Tibial nerve (tissue), 4 donors: Measurements from ENCODE around the gene CD80. TPM values are rescaled to one million over a fixed set of nuclear protein-coding genes. Genes with fewer than 3 reads are reported as not detected.
A peak's percentile ranks its signal among the peaks of the same experiment; 100 is the strongest.

Source experiments
- DNase-seq, 2 donors: peaks; one replicate each; pipeline ENCODE4 v3.0.0-alpha.2; 2019; ENCODE audit warnings: low spot score in 2 of 2
- H3K27ac ChIP-seq, 4 donors: fragments of 200-600 bp; sonication (generic) in 3 of 4; one replicate each; pipeline ENCODE4 v1.5.1; 2017 to 2019; ENCODE audit warnings: mild to moderate bottlenecking in 1 of 4
- H3K27me3 ChIP-seq, 2 donors: fragments of 200-600 bp; sonication (generic) in 1 of 2; one replicate each; pipeline versions ENCODE4 v1.5.1 to v1.6.0; 2017 to 2019
- H3K36me3 ChIP-seq, 3 donors: fragments of 200-600 bp; sonication (generic); one replicate each; pipeline ENCODE4 v1.5.1; 2018 to 2019
- H3K4me1 ChIP-seq, 4 donors: fragments of 200-600 bp; sonication (generic) in 3 of 4; one replicate each; pipeline ENCODE4 v1.5.1; 2017 to 2019
- H3K4me3 ChIP-seq, 4 donors: fragments of 200-600 bp; sonication (generic) in 3 of 4; one replicate each; pipeline ENCODE4 v1.5.1; 2017 to 2019; ENCODE audit warnings: mild to moderate bottlenecking in 1 of 4, moderate library complexity in 1 of 4
- H3K9me3 ChIP-seq, 4 donors: fragments of 200-600 bp; sonication (generic) in 3 of 4; one replicate each; pipeline ENCODE4 v1.5.1; 2017 to 2019
- EP300 ChIP-seq, 2 donors: sonication (generic); formaldehyde crosslinking; IDR thresholded peaks; one replicate each; pipeline ENCODE4 v1.6.1; 2017; ENCODE audit warnings: antibody characterized with exemption in 2 of 2, mild to moderate bottlenecking in 1 of 2
- POLR2A ChIP-seq, 2 donors: fragments of 450-650 bp; IDR thresholded peaks; one replicate each; pipeline ENCODE4 v1.6.1; 2017; ENCODE audit warnings: antibody characterized with exemption in 2 of 2, mild to moderate bottlenecking in 2 of 2, moderate library complexity in 2 of 2
- WGBS, 2 donors: methylation state at CpG; one replicate each; pipeline ENCODE4 v1.1.5; 2018; 5-methylcytosine and 5-hydroxymethylcytosine counted together
- total RNA-seq, 4 donors: library from RNA; depleted of rRNA; stranded (reverse); fragments of >200 nt; gene quantifications; one replicate each; pipeline ENCODE4 v1.1.0, GENCODE V29; 2016
- TF ChIP-seq, protein P1 (sequence below), 5 experiments: fragments of 200-600 bp in 3 of 5; fragments of 450-650 bp in 2 of 5; sonication (generic) in 3 of 5; IDR thresholded peaks; one replicate each; pipeline ENCODE4 v1.5.1; 2016 to 2019; ENCODE audit warnings: antibody characterized with exemption in 5 of 5, mild to moderate bottlenecking in 3 of 5, moderate library complexity in 2 of 5

CD80 gene
- total RNA-seq, 4 donors from 2014 or later = not detected

DNA sequence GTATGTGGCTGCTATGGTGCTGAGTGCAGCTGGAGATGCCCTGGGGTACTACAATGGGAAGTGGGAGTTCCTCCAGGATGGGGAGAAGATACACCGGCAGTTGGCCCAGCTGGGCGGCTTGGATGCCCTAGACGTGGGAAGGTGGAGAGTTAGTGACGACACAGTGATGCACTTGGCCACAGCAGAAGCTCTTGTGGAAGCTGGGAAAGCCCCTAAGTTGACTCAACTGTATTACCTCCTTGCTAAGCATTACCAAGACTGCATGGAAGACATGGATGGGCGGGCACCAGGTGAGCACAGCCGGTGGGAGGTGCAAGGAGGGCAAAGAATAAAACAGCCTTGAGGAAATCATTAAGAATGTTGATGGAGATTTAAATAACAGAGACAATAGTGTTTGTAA lies 22.8 kb upstream of the CD80 start:
- H3K4me1 ChIP-seq = peaks cover 0 to 26% (median 0%) of the 10 kb centered on the region in 4 donors
- no peaks in the 10 kb centered on the region for H3K9me3 ChIP-seq
- no peaks in the 10 kb centered on the region for H3K27me3 ChIP-seq
- WGBS, 2 donors = 91 to 94% methylated on average over 6 of the region's 6 CpGs
- no peak overlapping the region for H3K4me3 ChIP-seq
- H3K36me3 ChIP-seq = peaks cover 0 to 47% (median 0%) of the 10 kb centered on the region in 3 donors
- TF ChIP-seq, protein P1, sequence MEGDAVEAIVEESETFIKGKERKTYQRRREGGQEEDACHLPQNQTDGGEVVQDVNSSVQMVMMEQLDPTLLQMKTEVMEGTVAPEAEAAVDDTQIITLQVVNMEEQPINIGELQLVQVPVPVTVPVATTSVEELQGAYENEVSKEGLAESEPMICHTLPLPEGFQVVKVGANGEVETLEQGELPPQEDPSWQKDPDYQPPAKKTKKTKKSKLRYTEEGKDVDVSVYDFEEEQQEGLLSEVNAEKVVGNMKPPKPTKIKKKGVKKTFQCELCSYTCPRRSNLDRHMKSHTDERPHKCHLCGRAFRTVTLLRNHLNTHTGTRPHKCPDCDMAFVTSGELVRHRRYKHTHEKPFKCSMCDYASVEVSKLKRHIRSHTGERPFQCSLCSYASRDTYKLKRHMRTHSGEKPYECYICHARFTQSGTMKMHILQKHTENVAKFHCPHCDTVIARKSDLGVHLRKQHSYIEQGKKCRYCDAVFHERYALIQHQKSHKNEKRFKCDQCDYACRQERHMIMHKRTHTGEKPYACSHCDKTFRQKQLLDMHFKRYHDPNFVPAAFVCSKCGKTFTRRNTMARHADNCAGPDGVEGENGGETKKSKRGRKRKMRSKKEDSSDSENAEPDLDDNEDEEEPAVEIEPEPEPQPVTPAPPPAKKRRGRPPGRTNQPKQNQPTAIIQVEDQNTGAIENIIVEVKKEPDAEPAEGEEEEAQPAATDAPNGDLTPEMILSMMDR (IDR thresholded peaks at IDR 0.05) = no peak
- TF ChIP-seq POLR2A (IDR thresholded peaks at IDR 0.05) = no peak
- TF ChIP-seq EP300 (IDR thresholded peaks at IDR 0.05) = no peak
- DNase-seq = no peak
- H3K27ac ChIP-seq = no peak overlapping the region

DNA sequence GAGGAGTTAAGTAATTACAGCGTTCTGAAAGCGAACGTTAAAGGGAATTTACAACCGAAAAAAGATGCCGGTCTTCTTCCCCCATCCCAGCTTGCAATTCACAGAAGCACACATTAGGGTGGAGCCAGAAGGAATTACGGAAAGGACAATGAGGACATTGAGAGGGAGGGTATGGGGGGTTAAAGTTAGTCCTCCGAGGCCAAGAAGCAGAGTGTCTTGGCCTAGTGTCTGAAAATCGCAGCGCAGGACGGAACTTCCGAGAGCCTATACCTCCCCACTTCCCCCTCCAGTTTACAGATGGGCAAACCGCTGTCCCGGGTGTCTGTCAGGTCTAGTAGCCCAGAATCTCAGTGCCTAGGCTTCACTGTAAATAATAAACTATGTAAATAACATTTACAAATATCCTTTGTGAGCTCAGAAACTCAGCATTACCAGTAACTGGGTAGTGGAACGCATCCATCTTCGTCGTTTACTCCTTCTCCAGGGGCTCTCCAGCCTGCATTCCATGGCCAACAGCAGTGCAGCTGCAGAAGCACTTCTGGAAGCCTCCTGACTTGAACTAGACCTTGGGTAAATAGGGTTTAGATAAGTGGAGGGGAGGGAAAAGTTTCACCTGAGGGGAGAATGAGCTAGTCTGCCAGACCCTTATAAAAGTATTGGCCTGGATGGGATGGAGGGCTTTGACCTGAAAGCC lies 20.8 kb upstream of the CD80 start:
- WGBS, 2 donors = 6% methylated on average over 16 of the region's 16 CpGs
- TF ChIP-seq POLR2A (IDR thresholded peaks at IDR 0.05) (no peak), EP300 (IDR thresholded peaks at IDR 0.05) (no peak)
- TF ChIP-seq, protein P1 (IDR thresholded peaks at IDR 0.05) = no peak
- DNase-seq = peak in 1 of 2 donors; percentile 32

DNA sequence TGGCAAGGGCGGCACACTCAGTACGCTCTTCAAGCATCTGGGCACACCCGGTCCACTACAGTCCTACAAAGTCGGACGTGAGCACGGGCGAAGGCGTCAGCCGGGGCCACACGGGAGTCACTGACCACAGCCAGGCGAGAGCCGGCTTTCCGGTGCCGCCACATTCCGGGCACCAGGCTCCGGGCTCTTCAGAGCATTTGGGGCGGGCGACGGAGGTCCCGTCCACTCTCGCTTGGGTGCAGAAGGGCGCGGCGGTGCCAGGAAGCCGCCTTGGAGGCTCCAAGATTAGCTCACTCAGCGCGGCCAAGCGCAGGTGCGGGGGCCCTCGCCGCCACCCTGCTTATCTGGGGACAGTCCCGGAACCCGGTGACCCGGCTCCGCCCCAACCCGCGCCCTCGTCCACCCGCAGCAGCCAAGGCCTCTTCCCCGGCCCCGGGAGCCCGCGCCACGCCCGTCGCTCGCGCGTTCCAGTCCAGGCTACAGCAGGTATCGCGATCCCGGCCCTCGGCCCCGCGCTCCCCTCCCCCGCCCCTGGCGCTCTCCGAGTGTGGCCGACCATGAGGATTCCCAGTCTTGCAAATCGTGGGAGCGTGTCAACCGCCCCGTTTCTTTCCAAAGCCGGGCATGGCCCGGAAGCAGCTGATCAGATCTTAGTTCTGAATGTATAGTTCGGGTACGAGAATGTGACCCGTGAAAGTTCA lies 20.1 kb upstream of the CD80 start, which contains the start of gene ADPRH:
Gene ADPRH, plus strand, starts transcription at position 127 of the 701 bp plus-strand sequence. CDS start 2,678 bp downstream, outside the sequence.
- H3K27ac ChIP-seq = peak within 1 kb of the TSS; percentile 73 to 97 (median 94)
- no peaks in the 10 kb centered on the region for H3K9me3 ChIP-seq
- H3K4me3 ChIP-seq = peak within 1 kb of the TSS; percentile 51 to 80 (median 60)
- no peaks in the 10 kb centered on the region for H3K27me3 ChIP-seq
- DNase-seq = peak; percentile 42 to 51
- TF ChIP-seq EP300 (IDR thresholded peaks at IDR 0.05) = peak in 1 of 2 donors; percentile 66
- peak; percentile 21 to 44 for TF ChIP-seq POLR2A (IDR thresholded peaks at IDR 0.05)
- TF ChIP-seq, protein P1 (IDR thresholded peaks at IDR 0.05) = no peak
- peaks cover 0 to 26% (median 0%) of the 10 kb centered on the region in 3 donors for H3K36me3 ChIP-seq
- WGBS, 2 donors = 0 to 3% methylated on average over 19 to 42 of the region's 68 CpGs
- peaks cover 0 to 26% (median 0%) of the 10 kb centered on the region in 4 donors for H3K4me1 ChIP-seq

More for the DNA sequence above, 20.8 kb upstream of the CD80 start:
- no peaks in the 10 kb centered on the region for H3K27me3 ChIP-seq
- H3K36me3 ChIP-seq = peaks cover 0 to 33% (median 0%) of the 10 kb centered on the region in 3 donors
- H3K4me1 ChIP-seq = peaks cover 0 to 26% (median 0%) of the 10 kb centered on the region in 4 donors
- H3K9me3 ChIP-seq = no peaks in the 10 kb centered on the region
- peak overlapping the region; percentile 73 to 97 (median 94) for H3K27ac ChIP-seq
- H3K4me3 ChIP-seq = peak overlapping the region; percentile 51 to 80 (median 60)

DNA sequence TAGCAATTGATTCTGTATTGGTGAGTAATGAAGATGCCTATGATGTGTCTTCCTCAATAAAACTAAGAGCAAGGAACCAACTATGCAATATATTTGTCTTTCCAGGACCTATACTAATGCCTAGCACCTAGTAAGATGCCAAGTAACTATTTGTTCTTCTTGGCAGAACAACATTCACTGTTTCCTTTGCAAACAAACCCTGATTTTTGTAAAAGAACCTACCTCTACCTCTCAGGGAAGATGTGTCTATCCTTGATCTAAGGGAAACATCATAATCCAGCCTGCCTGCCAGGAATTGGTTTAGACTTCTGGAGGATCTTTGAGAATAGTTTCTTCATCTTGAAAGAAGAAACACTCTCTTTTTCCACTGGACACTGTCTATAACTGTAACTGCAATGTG lies 16.1 kb upstream of the CD80 start:
- Histone ChIP-seq H3K27ac (no peak overlapping the region), H3K9me3 (no peaks in the 10 kb centered on the region), H3K4me1 (peaks cover 0 to 16% (median 0%) of the 10 kb centered on the region in 4 donors), H3K27me3 (no peaks in the 10 kb centered on the region), H3K36me3 (no peaks in the 10 kb centered on the region), H3K4me3 (no peak overlapping the region)
- no peak for TF ChIP-seq POLR2A (IDR thresholded peaks at IDR 0.05)
- TF ChIP-seq EP300 (IDR thresholded peaks at IDR 0.05) = no peak
- no peak for DNase-seq

DNA sequence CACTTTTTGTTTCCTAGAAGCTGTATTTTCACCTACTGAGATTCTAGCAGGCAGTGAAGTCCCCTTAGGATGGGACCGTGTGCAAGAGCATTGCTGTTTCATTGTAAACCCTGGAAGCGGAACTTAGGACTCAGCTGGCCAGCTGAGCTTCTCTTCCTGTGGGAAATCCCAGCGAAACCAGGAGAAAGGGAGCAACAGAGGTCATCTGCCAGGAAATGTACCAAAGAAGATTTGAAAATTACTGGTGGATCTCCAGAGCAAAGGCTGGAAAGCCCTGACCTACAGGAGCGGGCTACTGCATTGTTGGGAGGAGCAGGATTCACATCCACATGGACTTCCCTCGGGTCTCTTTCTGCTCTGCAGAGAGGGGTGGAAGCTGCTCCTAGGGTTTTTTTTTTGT lies 12.3 kb upstream of the CD80 start:
- Histone ChIP-seq H3K4me1 (no peaks in the 10 kb centered on the region), H3K36me3 (no peaks in the 10 kb centered on the region), H3K27me3 (no peaks in the 10 kb centered on the region), H3K4me3 (no peak overlapping the region), H3K27ac (peak overlapping the region in 1 of 4 donors; percentile 43), H3K9me3 (no peaks in the 10 kb centered on the region)
- TF ChIP-seq POLR2A (IDR thresholded peaks at IDR 0.05) (no peak), EP300 (IDR thresholded peaks at IDR 0.05) (no peak)
- TF ChIP-seq, protein P1 (IDR thresholded peaks at IDR 0.05) = no peak
- 51 to 65% methylated on average over 5 of the region's 5 CpGs for WGBS, 2 donors
- DNase-seq = no peak
